Activated CD4-positive, alpha-beta T cell treated with anti-CD3 and anti-CD28 coated beads, Interleukin-10, Interleukin-2, amounts not matched to agents 100 ng/mL and 50 ng/mL, durations not matched to agents 16 hours and 8 hours (primary cell): ENCODE results near the gene TSHZ2.
"Not testable (repeated sequence)": the region's sequence is repeated elsewhere in the genome, so short reads cannot be mapped to it uniquely, and the experiment has no call there.

Experiments
- DNase-seq: peaks from one replicate; pipeline ENCODE4 v3.0.0-alpha.2; 2020

Gene TSHZ2

GRCh38 chr20:53492212-53492611 lies 520.1 kb downstream of the TSHZ2 start:
- no peak for DNase-seq

- DNase-seq: no peak
Observed at GRCh38 chr20:53493311-53493857, 521.2 kb downstream of the TSHZ2 start.

- no peak for DNase-seq
Observed at GRCh38 chr20:53494753-53495152, 522.6 kb downstream of the TSHZ2 start.

GRCh38 chr20:53495398-53496092 lies 523.4 kb downstream of the TSHZ2 start:
- no peak for DNase-seq

GRCh38 chr20:53497246-53497645 lies 525.1 kb downstream of the TSHZ2 start:
- no peak for DNase-seq

- no peak for DNase-seq
Observed at GRCh38 chr20:53498341-53498740, 526.2 kb downstream of the TSHZ2 start.

- no peak for DNase-seq
Observed at GRCh38 chr20:53500651-53501050, 528.5 kb downstream of the TSHZ2 start.

- DNase-seq: no peak
Observed at GRCh38 chr20:53502820-53503219, 530.7 kb downstream of the TSHZ2 start.

- DNase-seq: no peak
Observed at GRCh38 chr20:53503517-53503919, 531.4 kb downstream of the TSHZ2 start.

GRCh38 chr20:53504106-53504505 lies 531.9 kb downstream of the TSHZ2 start:
- DNase-seq: not testable (repeated sequence)

- no peak for DNase-seq
Observed at GRCh38 chr20:53510262-53510661, 538.1 kb downstream of the TSHZ2 start.

GRCh38 chr20:53510704-53511103 lies 538.5 kb downstream of the TSHZ2 start:
- no peak for DNase-seq

- no peak for DNase-seq
Observed at GRCh38 chr20:53512076-53512475, 539.9 kb downstream of the TSHZ2 start.

GRCh38 chr20:53513168-53513488 lies 541.0 kb downstream of the TSHZ2 start:
- no peak for DNase-seq

GRCh38 chr20:53513489-53514298 lies 541.5 kb downstream of the TSHZ2 start:
- DNase-seq: no peak

GRCh38 chr20:53515749-53516148 lies 543.6 kb downstream of the TSHZ2 start:
- DNase-seq: no peak

GRCh38 chr20:53517146-53517545 lies 545.0 kb downstream of the TSHZ2 start:
- DNase-seq: no peak

- DNase-seq: not testable (repeated sequence)
Observed at GRCh38 chr20:53521421-53521820, 549.3 kb downstream of the TSHZ2 start.

- DNase-seq: no peak
Observed at GRCh38 chr20:53522026-53522425, 549.9 kb downstream of the TSHZ2 start.

GRCh38 chr20:53522696-53523095 lies 550.5 kb downstream of the TSHZ2 start:
- no peak for DNase-seq

- DNase-seq: not testable (repeated sequence)
Observed at GRCh38 chr20:53523615-53524014, 551.5 kb downstream of the TSHZ2 start.

- DNase-seq: no peak
Observed at GRCh38 chr20:53524589-53525312, 552.6 kb downstream of the TSHZ2 start.

GRCh38 chr20:53527196-53527595 lies 555.0 kb downstream of the TSHZ2 start:
- no peak for DNase-seq

- no peak for DNase-seq
Observed at GRCh38 chr20:53529658-53530057, 557.5 kb downstream of the TSHZ2 start.
